SK-N-SH (cell line): ENCODE data around the gene ZFP36.

Source experiments
- CTCF ChIP-seq: fragments of 200-600 bp; sonication (generic); IDR thresholded peaks from 2 replicates; pipeline ENCODE4 v1.6.1; 2017; ENCODE audit warnings: antibody characterized with exemption, mild to moderate bottlenecking, moderate library complexity
- EZH2phosphoT487 ChIP-seq: fragments of 200-600 bp; sonication (generic); IDR thresholded peaks from 2 replicates; pipeline ENCODE4 v1.6.1; 2017; ENCODE audit warnings: low read depth, mixed run types, mild to moderate bottlenecking, antibody characterized with exemption, moderate library complexity, borderline replicate concordance
- GATA2 ChIP-seq: sonication (generic); formaldehyde crosslinking; IDR thresholded peaks from 2 replicates; pipeline ENCODE4 v1.5.0; 2020; ENCODE audit warnings: mild to moderate bottlenecking, missing genetic modification reagents
- MEF2A ChIP-seq: IDR thresholded peaks from 2 replicates; pipeline ENCODE4 v1.4.0; 2012; ENCODE audit warnings: low read depth, borderline replicate concordance
- NFIC ChIP-seq: IDR thresholded peaks from 2 replicates; pipeline ENCODE4 v1.4.0; 2012; ENCODE audit warnings: borderline replicate concordance
- RAD21 ChIP-seq: IDR thresholded peaks from 2 replicates; pipeline ENCODE4 v1.6.1; 2012; ENCODE audit warnings: mild to moderate bottlenecking, low read length
- TEAD4 ChIP-seq: IDR thresholded peaks from 2 replicates; pipeline ENCODE4 v1.4.0; 2012; ENCODE audit warnings: mild to moderate bottlenecking, borderline replicate concordance; ENCODE audit not compliant: insufficient read depth
- USF1 ChIP-seq: IDR thresholded peaks from 2 replicates; pipeline ENCODE4 v1.4.0; 2012; ENCODE audit warnings: low read depth, borderline replicate concordance

- TF ChIP-seq EZH2phosphoT487 (no peak), GATA2 (CRISPR knock-in tag) (no peak), USF1 (no peak; the same call in 1 of the 2 replicates), CTCF (no peak), RAD21 (no peak), TEAD4 (no peak), NFIC (no peak), MEF2A (no peak)
Observed at GRCh38 chr19:39409208-39410016, 2.8 kb downstream of the ZFP36 start.
